ENCODE results near the gene VAT1L. TPM values are rescaled to one million over a fixed set of nuclear protein-coding genes. Genes with fewer than 3 reads are reported as not detected.

Gene VAT1L
- total RNA-seq, 1 experiment from 2014 or later = not detected

DNA sequence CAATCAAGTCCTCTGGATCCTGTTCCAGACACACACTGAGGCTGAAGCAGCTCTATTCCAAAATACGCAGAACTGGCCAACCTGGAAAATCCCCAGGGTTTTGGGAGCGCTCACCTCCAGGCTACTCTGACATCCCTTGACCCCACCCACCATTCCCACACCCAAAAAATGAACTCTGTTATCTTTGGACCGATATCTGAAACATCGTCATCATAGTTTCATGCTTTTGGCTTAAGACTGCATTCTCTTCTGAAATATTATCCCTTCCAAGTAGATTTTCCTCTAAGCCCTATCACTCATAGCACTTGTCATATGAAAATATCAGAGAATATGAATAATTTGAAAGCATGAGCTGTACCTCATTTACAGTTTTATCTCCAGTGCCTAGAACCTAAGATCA is 34.7 kb downstream of the VAT1L start:
- DNase-seq (ENCODE audit: low spot score) = no peak
- in situ Hi-C loops (cut with HindIII; ENCODE audit: low sequenced_read_pairs) = no loop called here

DNA sequence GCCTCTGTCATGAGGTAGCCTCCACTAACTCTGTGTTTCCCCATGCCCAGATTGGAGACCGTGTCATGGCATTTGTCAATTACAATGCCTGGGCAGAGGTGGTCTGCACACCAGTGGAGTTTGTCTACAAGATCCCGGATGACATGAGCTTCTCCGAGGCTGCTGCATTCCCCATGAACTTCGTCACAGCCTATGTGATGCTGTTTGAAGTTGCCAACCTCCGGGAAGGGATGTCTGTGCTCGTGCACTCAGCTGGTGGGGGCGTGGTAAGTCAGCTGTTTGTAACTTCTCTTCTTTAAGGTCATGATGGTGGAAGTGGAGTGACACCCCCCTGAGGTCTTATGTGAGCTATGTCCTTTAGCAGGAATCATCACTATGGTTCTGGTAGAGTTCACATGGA is 36.8 kb downstream of the VAT1L start:
- in situ Hi-C loops (cut with HindIII; ENCODE audit: low sequenced_read_pairs) = no loop called here
- DNase-seq (ENCODE audit: low spot score) = no peak

DNA sequence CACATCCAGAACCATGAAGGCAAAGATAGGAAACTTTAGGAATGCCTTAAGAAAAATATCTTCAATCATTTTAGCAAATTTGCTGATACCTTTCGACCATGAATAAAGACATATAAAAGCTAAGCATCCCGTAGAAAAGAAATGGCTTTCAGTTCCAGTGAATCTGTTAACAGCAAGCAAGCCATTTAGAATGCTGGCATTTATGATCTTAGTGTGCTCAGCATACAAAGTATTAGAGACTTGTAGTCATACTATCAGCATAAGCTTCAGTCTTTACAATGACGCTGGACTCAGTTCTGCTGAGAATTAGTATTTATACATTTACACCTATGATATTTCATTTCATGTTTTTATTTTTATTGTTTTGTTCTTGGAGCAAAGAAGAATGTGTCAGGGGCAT is 38.7 kb downstream of the VAT1L start:
- DNase-seq (ENCODE audit: low spot score) = no peak
- in situ Hi-C loops (cut with HindIII; ENCODE audit: low sequenced_read_pairs) = no loop called here

DNA sequence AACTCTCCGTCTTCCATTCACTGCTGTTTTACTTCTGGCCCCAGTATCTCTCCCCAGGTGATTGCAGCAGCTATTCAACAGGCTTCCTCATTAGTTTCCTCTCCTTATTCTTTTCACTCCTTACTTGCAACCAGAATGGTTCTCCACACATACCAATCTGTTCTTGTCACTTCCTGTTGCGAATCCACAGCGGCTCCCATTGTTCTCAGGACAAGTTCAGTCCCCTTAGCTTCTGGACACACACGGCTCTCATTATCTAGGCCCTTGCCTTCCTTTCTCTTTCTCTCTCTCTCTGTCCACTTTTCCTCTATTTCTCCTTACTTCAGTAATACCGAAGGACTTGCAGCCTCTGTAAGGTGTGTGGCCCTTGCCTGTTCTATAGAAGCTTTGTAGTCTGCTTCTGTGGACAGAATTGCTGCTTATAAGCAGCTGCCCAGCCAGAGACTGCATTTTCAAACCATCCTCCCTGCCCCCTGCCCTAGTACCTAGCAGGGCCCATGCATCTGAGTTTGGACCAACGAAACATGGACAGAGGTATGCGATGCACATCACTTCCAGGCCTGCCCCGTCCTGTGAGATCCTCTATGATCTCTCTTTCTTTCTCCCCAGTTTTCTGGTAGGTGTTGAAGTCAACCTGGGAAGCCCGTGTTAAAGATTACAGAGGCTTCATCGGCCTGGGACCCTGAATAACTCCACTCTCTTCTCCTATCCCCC is 45.7 kb downstream of the VAT1L start:
- in situ Hi-C loops (cut with HindIII; ENCODE audit: low sequenced_read_pairs) = no loop called here
- DNase-seq (ENCODE audit: low spot score) = no peak

DNA sequence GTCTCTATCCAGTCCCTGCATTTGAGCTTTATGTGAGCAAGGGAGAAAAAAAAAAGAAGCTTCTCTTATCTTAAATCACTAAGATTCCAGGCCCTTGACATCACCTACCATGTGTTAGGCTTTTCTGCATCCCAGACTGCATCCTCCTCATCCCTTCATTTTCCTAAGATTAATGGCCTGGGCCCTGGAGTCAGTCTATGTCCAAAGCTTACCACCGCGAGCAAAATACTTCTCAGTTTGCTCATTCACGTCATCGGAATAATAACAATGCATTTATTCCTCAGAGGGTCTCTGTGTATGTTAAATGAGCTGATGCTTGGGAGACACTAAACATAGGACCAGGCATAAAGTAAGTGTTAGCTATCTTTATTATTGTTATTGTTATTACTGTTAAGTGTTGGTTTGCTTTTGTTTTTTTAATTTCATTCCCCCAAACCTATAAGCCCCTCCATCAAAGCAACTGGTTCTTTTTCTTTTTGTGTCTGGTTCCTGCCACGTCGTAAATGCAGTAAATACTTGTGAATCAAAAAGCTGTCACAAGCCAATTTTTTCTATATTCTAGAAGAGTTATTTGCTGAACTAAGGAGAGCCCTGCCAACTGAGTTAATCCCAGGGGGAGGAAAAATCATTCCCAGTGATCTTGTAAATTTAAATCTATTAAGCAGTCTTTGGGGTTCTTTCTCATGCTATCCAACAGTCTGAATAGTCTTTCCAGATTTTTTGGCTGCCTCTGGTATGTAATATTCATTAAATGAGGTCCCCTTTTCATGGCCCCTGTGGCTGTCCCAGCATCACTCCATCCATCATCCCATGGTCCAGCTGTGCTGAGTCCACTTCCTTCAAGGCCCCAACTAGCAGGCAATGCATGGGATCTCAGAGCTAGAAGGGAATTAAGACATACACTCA is 46.5 kb downstream of the VAT1L start:
- no peak for DNase-seq (ENCODE audit: low spot score)

DNA sequence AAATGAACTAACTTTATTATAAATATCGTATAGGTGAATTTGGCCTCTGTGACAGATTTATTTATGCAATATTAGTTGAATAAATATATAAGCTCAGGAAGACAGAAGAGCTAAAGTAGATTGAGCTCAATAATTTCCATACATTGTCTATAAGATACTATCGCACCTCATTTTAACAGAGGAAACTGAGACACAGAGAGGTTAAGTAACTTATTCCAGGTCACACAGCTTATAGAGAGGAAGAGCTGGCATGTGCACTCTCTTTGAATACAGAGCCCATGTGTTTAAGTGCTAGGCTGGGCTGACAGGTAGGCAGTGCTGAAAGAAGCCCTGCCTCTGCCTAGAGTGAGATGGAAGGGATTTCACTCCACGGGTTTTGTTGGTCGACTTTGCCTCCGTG is 48.4 kb downstream of the VAT1L start:
- no peak for DNase-seq (ENCODE audit: low spot score)
- in situ Hi-C loops (cut with HindIII; ENCODE audit: low sequenced_read_pairs) = no loop called here

More for the DNA sequence above, 46.5 kb downstream of the VAT1L start:
- in situ Hi-C loops (cut with HindIII; ENCODE audit: low sequenced_read_pairs) = no loop called here

DNA sequence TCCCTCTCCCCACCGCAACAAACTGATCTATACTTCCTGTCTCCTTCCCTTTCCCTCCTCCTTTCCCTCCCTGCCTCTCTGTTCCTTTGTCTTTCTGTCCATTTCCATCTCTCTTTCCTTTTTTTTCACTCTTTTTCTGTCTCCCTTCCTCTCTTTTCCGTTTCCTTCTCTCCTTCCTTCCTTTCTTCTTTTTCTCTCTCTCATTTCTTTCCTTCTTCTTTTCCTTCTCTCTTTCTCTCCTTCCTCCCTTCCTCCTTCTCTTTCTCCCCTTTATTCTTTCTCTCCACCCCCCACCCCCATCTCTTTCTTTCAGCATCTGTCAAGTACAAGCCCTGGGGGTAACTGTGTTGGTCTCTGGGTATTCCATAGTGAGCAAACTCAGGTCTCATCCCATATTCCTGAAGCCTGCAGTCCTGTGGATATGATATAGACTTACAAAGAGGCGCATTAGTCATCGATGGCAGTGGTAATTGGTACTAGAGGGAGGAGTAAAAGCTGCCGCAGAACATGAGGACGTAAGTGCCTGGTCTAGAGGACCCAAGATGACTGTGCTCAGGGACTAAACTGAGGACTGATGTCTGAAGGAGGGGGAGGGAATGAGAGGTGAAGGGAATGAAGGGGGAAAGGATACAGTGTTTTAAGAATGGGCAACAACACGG is 50.4 kb downstream of the VAT1L start:
- DNase-seq (ENCODE audit: low spot score) = no peak
- in situ Hi-C loops (cut with HindIII; ENCODE audit: low sequenced_read_pairs) = no loop called here

DNA sequence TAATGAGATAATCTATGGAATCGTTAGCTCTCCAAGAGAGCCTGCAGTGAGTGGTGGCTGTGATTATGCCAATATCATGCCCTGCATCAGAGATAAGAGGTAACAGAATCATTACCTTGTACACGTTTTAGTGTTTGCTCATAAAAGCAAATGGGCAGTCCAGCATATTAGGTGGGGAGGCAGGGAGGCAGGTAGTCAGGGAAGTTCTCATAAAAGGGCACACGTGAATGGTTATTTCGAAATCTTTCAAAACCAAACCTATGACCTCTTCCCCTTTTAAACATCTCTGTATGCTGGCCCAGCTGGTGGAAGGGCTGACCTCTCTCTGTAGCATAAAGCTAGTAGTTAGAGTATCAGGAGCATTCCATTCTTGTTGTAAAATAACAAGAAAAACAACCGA is 51.7 kb downstream of the VAT1L start:
- in situ Hi-C loops (cut with HindIII; ENCODE audit: low sequenced_read_pairs) = no loop called here
- DNase-seq (ENCODE audit: low spot score) = no peak

DNA sequence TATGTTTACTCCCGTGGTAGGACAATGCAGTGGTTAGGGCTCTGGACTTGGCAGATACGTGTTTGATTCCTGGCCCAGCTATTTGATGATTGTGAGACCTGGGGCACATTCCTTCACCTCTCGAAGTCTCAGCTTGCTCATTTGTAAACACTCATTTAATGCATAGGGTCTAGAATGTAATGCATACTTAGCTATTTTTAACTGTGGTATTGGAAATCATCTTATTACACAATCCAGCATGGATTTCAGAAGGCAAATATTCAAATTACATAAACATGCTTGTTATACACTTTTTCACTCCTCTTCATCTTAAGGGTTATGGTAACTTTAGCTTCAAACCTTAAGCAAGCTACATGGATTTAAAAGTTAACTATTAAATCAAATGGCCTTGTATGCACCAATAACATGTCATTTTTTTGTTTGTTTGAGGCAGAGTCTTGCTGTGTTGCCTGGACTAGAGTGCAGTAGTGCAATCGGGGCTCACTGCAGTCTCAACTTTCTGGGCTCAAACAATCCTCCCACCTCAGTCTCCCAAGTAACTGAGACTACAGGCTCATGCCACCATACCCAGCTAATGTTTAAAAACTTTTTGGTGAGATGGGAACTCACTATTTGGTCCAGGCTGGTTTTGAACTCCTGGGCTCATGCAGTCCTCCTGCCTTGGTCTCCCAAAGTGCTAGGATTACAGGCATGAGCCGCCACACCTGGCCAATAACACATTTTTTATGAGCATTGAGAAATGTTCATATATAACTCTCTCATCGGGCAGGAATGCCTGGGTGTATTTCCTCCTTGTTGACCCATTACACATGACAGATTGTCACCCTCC is 52.5 kb downstream of the VAT1L start:
- in situ Hi-C loops (cut with HindIII; ENCODE audit: low sequenced_read_pairs) = no loop called here
- DNase-seq (ENCODE audit: low spot score) = no peak

DNA sequence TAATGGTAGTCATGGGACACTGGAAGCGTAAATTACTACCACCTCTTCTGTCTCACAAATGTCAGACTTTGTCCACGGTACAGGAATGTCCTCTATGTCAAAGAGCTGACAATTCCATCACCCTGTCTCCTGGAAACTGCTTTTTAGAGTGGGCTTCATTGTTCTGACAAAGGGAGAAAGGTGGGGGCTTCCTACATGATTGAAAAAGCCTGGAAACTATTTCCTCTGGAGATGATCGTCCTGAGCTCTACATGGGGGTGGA is 53.1 kb downstream of the VAT1L start:
- DNase-seq (ENCODE audit: low spot score) = no peak
- in situ Hi-C loops (cut with HindIII; ENCODE audit: low sequenced_read_pairs) = no loop called here

DNA sequence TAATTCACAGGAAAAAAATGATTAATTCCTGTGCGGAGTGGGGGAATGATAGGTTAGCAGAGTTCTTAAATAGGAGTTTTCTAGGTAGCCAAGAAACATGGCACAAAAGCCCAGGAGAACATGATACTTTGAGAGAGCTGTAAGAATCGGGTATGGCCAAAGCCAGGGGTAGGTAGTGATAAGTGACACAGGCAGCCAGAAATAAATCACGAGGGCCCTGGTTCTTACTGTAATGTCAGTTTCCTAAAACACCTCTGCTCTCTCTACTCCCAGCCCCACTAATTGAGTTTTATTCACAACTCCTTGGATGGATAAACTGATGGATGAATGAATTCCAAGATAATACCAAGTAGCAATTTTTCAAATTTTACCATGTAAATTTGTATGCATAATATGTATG is 54.1 kb downstream of the VAT1L start:
- DNase-seq (ENCODE audit: low spot score) = no peak
- in situ Hi-C loops (cut with HindIII; ENCODE audit: low sequenced_read_pairs) = no loop called here

DNA sequence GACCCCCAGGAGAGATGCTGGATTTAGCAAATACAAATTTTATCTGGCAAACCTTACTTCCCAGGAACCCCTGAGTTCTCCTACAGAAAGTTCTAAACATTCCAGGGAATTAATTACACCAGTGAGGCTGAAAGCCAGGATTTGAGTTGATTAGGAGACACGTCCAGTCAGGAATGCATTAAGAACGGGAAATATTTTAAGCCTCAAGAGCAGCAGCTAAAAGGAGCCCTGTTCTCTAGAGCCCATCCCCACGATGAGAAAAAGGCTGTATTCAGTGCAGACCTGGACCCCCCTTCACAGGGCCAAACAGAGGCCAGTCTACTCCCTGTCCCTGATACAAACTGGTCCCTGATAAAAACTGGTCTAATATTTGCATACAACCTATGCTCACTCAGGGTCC is 55.0 kb downstream of the VAT1L start:
- in situ Hi-C loops (cut with HindIII; ENCODE audit: low sequenced_read_pairs) = no loop called here
- no peak for DNase-seq (ENCODE audit: low spot score)

DNA sequence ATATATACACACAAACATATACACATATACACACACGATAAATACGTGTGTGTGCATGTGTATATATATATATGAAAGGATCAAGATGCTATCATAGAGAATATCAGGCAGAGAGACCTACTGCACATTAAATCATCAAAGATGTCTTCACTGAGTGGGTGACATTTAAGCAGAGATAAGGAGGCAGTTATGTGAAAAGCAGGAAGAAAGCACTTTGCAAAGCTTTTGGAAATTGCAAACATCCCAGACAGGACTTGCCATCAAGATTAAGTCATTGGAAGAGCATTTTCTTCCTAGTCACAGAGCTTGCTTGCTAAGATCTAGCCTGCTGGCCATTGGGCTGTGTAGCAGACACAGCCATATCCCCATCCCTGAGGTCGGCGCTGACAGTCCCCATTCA is 56.4 kb downstream of the VAT1L start:
- in situ Hi-C loops (cut with HindIII; ENCODE audit: low sequenced_read_pairs) = no loop called here
- DNase-seq (ENCODE audit: low spot score) = no peak

DNA sequence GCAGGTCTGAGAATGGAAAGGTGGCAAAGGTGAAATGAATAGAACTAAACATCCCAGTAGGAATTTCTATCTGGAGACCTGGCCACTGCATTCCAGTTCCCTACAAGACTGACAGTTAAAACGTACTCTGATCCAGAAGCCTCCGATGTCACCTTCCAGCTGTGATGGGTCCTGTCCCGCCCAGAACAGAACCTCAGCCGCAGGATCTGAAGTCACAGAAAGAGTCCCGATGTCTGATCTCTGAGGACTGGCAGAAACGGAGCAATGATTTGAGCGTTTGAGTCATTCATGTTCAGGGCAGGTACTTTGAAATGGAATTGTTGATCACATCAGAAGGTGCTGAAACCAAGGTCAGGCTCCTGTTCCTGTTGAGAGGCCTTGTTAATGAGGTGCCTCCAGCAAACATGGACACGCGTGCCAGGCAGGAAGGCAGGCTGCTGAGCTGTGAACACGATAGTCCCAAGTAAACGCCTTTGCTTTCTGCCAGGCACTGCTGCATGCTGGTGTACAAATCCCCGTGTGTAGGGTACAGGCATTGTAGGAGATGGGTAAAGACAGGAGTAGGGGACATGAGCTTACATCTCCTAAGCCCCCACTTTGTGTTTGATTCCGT is 61.4 kb downstream of the VAT1L start:
- in situ Hi-C loops (cut with HindIII; ENCODE audit: low sequenced_read_pairs) = no loop called here
- DNase-seq (ENCODE audit: low spot score) = peak; percentile 27

DNA sequence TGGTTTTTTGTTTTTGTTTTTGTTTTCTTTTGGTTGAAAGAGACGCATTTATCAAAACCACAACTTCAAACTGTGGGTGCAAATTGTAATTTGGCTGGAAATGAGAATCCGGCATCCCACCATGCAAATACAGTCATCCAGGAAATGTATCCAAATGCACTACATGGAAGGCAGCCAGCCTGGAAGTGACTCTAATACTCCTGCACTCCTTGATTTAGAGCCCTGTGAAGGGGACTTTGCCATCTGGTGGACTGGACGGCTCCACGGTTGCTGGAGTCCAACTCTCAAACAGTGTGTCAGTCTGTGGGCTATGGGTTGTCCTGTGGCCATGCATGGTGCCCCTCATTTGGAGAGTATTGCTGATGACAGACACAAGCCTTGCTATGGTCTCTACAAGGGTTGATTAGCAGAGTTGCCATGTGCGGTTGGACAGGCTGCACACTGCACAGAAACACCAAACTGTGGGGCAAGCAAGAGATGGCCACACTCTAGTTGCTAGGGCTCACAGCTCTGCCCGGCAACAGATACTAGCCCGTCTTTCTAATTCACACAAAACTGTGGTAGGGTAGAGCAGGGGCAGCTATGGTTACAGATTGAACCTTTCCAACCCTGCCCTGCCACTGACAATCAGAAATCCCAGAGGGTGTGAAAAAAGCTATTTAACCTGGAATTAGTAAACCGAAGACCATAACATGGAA is 62.4 kb downstream of the VAT1L start:
- DNase-seq (ENCODE audit: low spot score) = peak; percentile 67
- in situ Hi-C loops (cut with HindIII; ENCODE audit: low sequenced_read_pairs) = no loop called here

DNA sequence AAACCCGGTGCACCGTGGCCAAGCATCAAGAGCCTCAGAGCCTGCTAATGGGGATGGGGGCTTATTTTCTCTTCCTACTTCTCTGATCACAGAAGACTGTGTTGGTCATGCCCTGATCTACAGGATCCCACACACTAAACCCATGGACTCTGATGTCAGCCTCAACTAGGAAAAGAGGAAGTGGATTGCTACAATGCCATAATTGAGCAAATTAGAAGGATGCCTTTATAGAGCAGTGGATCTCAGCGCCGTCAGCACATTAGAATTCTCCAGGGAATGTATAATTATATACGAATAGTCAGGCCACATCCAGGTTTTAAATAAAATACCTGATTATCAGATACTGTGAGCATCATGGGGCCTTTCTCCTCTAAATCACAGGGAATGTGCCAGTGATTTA is 64.8 kb downstream of the VAT1L start:
- no peak for DNase-seq (ENCODE audit: low spot score)
- in situ Hi-C loops (cut with HindIII; ENCODE audit: low sequenced_read_pairs) = no loop called here

DNA sequence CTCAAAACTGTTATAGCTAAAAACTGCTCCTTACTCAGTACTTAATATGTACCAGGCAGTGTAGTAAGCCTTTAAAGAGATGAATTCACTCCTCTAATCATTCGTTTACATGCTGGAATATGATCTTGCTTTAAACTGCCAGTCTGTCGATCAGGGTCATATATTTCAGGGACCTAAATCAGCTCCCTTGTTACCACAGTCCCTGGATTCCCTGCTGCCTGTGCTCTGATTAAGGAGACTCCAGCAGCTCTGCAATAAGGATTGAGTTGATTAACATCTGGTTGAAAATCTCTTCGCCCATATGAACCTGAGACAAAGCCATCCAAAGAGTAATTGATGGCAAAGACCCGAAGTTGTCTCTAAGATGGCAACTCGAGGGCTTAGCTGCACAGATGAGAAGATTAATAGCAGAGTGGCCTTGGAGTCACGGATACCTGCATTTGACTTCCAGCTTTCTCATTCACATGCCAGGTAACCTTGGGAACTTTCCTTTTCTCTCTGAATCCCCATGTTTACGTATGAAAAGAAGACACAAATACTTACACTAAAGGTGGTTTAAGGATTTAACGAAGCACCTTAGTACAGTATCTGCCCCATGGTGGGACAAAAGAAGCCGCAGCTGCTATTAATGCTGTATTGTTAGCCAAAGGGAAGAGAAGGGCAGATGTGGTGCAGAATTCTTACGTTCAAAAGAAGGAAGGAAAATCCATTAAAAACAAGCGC is 68.2 kb downstream of the VAT1L start:
- in situ Hi-C loops (cut with HindIII; ENCODE audit: low sequenced_read_pairs) = no loop called here
- no peak for DNase-seq (ENCODE audit: low spot score)

DNA sequence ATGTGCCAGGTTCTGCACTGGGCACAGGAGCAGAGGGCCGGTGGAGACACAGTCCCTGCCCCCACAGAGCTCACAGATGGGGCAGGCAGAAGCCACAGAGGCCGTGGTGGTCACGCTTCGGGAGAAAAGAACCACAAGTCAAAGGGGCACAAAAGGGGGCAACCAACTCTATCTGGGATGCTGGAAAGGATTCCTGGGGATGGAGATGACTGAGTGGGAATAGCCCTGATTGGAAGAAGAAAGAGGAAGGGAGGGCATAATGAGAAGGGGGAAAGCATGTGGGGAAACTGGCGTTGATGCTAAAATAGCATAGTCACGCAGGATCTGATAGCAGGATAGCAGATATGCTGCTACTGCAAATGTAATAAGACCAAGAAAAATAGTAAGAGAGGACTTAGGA is 69.7 kb downstream of the VAT1L start:
- no peak for DNase-seq (ENCODE audit: low spot score)
- in situ Hi-C loops (cut with HindIII; ENCODE audit: low sequenced_read_pairs) = no loop called here

All from G401 (cell line).